RPMI7951 (cell line): ENCODE results near the gene SDR9C7. TPM values are rescaled to one million over a fixed set of nuclear protein-coding genes. Genes with fewer than 3 reads are reported as not detected.
A peak's percentile ranks its signal among the peaks of the same experiment; 100 is the strongest.
"Not testable (repeated sequence)": the region's sequence is repeated elsewhere in the genome, so short reads cannot be mapped to it uniquely, and the experiment has no call there.

Experiments
- DNase-seq: peaks from one replicate; pipeline ENCODE4 v3.0.0-alpha.2; 2012; ENCODE audit warnings: low read depth
- total RNA-seq: library from RNA; depleted of rRNA; stranded (reverse); fragments of >200 nt; shearing (Covaris generic); gene quantifications from 2 replicates; pipeline ENCODE4 v1.2.3, GENCODE V29; 2014

SDR9C7 gene
- total RNA-seq, 1 experiment from 2014 or later: not detected

DNA sequence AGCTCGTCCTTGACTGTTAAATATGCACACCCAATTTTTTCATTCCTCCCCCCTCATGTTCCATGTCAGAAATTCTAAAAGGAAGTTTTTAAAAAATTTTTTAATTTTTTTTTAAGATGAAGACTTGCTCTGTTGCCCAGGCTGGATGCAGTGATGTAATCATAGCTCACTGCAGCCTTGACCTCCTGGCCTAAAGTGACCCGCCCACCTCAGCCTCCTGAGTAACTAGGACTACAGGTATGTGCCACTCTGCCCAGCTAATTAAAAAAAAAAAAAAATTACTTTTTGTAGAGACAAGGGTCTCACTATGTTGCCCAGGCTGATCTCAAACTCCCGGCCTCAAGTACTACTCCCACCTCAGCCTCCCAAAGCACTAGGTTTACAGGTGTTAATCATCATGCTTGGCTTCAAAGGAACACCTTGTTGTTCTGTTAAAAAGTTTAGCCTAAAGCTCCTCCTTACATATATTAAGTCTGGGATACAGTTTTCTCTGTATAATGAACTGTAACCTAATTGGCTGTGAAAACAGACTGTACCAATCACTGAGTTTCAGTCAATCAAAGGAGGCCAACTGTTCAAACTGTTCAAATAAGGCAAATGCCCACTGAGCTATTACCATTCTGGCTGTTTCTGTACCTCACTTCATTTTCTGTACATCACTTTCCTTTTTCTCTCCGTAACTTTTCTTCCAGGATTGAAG lies 17.8 kb downstream of the SDR9C7 start:
- DNase-seq: no peak

DNA sequence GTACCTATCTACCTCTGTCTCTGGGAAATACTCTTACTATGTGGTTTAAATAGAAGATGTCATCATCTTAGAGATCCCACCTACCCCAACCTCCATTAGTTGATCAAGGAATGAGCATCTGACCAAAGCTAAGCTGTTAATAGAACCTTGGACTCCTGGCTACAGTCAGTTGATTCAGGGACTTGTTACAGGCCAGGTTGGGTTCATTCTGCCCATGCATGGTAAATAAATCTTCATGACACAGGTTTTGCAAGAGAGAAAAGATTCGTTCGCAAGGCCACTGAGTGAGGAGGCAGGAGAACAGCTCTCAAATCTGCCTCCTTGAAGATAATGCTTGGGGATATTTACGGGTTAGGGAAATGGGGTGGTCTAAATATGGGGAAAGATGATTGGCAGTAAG lies 19.5 kb downstream of the SDR9C7 start:
- no peak for DNase-seq

DNA sequence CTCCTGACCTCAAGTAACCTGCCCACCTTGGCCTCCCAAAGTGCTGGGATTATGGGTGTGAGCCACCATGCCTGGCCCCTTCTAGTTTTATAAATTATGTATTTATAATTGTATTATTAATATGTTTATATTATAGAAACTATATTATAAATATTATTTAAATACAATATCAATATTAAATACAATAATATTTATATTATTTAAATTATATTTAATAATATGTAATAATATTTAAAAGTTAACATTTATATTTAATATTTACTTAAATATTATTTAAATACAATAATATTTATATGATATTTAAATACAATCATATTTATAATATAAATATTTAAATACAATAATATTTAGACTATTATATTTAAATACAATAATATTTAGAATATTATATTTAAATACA lies 20.0 kb downstream of the SDR9C7 start:
- no peak for DNase-seq

DNA sequence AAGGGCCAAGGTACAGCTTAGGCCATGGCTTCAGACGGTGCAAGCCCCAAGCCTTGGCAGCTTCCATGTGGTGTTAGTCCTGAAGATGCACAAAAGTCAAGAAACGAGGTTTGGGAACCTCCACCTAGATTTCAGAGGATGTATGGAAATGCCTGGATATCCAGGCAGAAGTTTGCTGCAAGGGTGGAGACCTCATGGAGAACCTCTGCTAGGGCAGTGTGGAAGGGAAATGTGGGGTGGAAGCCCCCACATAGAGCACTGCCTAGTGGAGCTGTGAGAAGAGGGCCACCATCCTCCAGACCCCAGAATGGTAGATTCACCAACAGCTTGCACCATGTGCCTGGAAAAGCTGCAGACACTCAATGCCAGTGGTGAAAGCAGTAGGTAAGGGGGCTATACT lies 24.8 kb downstream of the SDR9C7 start:
- DNase-seq: not testable (repeated sequence)

DNA sequence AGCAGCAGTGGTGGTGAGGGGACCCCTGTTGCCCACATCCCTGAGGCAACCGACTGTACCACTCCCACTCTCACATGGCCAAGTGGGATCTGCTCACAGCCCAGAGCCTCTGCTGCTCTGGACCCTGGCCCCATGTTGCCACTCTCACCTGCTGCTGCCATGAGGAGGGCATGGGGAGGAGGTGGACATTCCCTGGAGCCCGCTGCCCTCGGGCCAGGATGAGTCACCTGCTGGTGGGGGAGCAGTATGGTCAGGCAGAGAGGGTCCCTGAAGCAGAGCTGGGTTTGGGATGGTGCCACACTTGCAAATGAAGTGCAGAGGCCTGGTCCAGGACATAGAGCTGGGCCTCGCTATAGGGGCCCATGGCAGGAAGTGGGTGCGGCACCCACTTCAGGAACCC lies 26.1 kb downstream of the SDR9C7 start:
- DNase-seq: no peak

DNA sequence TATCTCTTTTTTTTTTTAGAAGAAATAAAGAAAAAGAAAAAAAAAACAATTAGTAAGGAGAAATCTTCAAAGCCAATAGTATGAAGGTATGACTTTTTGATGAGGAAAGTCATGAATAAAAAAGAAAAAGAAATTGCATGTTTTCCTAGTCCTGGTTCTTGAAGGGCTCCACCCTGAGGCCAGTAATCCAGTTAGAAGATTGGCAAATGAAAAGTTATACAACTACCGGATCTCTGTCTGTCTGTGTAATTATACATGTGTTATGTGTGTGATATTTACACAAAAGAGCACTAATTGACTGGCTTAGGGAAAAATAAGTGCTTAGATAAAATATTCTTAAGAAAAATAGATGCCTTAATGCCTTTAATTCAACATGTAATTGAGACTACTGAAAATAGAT lies 28.4 kb downstream of the SDR9C7 start:
- DNase-seq: no peak

DNA sequence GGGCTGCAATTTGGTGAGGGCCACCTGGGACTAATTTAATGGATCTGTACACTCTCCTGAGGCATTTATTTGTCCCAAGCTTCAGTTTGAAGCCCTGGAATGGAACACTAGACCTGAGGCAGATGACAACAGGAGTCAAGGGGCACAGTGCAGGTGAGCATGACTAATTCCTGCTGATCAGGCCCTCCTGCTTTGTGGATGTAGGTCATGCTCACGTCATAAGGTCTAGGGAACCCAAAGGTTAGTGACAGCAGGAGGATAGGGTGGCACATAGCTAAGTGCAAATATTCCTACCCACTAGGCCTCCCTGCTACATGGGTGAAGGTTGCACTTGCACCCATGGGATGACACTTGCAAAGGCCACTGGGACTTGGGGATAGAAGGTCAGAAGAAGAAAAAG lies 30.8 kb downstream of the SDR9C7 start:
- DNase-seq: no peak

DNA sequence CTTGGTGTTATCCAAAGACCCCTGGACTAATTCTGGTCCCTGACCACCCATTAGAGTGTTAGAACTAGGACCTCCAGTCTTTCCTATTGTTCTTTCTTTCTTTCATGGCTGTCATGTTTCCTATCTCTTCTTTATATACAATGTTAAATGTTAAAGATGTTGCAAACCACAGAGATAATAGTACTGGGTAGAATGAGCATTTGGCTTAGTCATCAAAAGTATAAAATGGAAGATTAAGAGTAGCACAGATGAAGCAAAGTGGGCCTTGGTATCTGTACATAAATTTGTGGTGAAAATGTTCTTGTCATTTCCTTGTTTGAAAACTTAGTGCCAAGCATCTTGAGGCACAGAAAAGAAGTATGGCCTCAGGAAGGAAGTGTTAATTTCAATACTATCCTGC lies 32.9 kb downstream of the SDR9C7 start:
- not testable (repeated sequence) for DNase-seq

DNA sequence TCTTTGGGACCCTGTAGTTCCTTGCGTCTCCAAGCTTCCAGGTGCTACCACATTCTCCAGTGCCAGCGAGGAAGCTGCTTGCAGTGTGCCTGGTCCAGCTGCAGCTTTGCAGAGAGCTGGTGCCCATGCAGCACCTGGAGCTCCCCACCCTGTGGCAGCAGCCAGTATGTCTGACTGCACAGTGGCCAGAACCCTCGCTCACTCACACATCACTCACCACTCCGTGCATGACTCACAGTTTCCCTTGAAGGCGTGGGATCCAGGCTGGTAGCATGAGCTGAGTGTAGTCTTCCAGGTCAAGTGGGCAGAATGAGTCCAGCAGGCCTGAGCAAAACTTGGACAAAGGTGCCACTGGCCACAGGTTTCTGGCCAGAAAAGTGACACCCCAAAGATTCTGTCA lies 33.6 kb downstream of the SDR9C7 start:
- DNase-seq: peak; percentile 75

DNA sequence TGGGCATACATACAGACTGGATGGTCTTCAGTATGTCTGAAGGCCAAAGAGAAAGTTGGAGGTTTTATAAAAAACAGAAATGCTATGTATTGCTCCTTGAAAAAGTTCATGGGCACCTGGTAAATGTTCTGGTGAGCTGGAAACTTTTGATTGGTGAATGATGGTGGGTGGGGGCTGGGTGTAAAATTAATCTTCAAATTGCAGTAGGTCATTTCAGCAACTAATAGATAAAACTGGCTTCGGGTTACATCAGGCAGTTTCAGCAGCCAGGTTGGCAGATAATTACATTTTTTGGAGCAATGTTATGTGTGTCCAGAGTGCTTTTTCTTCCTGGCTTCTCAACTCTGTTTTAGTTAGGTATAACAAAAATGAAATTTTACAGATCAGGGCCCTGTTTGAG lies 35.3 kb downstream of the SDR9C7 start:
- no peak for DNase-seq

DNA sequence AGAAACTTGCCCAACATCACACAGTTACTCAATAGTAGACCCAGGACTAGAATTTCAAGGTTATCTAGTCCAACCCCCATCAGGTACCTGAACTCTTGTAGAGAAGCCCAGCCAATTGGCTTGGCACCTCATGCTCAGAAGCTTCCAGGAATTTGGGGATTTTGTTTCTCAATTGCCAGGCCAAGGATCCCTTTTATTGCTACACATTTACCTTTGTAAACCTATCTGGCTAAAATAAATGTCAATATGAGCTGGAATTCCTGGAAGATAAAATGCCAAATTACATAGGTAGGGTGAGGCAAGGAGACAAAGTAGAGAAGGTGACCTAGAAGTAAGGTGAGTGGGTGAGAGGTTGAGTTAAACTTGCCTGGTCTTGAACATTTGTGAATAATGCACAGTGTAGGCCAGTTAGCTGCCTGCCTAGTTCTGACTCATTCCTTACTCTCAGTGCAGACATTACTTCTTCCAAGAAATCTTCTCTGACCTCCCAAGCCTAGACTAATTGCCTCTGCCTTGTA lies 36.3 kb downstream of the SDR9C7 start:
- DNase-seq: no peak

DNA sequence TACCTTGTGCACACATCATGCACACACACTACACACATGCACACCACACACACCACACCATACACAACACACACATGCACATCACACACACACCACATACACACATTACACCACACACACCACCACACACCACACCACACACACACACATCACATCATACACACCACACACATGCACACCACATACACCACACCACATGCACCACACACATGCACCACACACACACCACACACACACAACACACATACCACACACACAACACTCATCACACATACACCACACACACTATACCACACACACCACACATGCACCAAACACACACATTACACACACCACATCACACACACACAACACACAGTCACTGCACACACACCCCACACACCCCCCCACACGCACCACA lies 38.1 kb downstream of the SDR9C7 start:
- no peak for DNase-seq

DNA sequence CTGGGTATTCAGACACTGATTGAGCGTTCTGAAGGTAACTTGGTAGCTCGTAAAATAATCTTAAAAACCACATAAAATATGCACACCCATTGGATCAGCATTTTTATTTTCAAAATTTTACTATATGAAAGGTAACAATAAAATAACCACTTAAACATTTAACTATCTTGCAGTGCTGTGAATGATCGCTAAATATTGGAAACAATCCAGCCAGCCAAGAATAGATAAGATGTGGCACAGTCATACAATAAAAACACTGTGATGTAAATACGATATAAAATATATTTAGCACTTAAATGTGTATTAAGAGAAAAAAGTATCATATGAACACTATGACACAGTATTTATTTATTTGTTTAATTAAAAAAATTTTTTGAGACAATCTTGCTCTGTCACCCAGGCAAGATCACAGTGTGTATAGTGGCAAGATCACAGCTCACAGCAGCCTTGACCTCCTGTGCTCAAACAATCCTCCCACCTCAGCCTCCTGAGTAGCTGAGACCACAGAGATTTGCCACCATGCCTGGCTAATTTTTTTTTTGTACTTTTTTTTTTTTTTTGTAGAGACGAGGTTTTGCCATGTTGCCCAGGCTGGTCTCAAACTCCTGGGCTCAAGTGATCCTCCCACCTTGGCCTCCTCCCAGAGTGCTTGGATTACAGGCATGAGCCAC lies 39.4 kb downstream of the SDR9C7 start:
- no peak for DNase-seq

DNA sequence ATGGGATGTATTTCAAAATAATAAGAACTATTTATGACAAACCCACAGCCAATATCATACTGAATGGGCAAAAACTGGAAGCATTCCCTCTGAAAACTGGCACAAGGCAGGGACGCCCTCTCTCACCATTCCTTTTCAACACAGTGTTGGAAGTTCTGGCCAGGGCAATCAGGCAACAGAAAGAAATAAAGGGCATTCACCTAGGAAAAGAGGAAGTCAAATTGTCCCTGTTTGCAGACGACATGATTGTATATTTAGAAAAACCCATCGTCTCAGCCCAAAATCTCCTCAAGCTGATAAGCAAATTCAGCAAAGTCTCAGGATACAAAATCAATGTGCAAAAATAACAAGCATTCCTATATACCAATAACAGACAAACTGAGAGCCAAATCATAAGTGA lies 42.3 kb downstream of the SDR9C7 start:
- DNase-seq: not testable (repeated sequence)

DNA sequence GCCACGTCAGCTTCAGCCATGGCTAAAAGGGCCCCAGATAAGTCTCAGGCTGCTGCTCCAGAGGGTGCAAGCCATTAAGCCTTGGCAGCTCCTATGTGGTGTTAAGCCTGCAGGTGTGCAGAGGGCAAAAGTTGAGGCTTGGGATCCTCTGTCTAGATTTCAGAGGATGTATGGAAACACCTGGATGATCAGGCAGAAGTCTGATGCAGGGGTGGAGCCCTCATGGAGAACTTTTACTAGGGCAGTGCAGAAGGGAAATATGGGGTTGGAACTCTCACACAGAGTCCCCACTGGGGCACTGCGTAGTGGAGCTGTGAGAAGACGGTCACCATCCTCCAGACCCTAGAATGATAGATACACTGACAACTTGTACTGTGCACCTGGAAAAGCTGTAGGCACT lies 47.9 kb downstream of the SDR9C7 start:
- no peak for DNase-seq

DNA sequence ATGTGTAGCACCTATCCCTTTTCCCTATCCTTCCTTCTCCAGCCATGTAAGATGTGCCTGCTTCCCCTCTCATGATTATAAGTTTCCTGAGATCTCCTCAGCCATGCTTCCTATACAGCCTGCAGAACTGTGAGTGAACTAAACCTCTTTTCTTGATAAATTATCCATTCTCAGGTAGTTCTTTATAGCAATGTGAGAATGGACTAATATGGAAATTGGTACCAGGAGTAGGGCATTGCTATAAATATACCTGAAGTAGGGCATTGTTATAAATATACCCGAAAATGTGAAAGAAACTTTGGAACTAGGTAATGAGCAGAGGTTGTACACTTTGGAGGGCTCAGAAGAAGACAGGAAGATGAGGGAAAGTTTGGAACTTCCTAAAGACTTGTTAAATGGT lies 48.9 kb downstream of the SDR9C7 start:
- no peak for DNase-seq

DNA sequence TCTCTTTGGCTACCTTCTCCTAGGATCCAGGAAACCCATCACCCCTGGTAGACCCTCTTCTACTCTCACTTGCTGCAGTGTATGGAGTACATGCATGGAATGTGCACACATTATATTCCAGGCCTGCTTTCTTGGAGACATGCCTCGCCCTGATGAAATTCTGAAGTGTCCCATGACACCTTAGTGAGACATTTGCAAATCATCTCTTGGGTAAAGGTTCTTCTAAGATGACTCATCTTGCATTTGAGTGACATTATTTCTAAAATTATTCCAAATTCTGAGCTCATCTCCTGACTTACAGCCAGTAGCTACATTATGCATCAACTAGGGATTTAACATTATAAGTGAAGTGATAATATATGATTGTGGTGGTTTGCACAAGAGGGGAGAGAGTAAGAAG lies 49.8 kb downstream of the SDR9C7 start:
- DNase-seq: no peak

DNA sequence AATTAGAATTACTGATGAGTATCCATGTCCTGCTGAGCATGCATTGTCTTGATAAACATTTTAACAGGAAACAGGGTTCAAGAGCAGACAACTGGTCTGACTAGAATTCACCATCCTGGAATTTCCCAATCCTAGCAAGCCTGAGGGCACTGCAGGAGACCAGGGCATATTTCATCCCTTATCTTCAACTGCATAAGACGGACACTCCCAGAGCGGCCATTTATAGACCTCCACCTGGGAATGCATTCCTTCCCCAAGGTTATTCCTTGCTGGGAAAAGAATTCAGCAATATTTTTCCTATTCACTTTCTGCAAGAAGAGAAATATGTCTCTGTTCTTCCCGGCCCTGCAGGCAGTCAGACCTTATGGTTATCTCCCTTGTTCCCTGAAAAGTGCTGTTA lies 51.8 kb downstream of the SDR9C7 start:
- DNase-seq: not testable (repeated sequence)

DNA sequence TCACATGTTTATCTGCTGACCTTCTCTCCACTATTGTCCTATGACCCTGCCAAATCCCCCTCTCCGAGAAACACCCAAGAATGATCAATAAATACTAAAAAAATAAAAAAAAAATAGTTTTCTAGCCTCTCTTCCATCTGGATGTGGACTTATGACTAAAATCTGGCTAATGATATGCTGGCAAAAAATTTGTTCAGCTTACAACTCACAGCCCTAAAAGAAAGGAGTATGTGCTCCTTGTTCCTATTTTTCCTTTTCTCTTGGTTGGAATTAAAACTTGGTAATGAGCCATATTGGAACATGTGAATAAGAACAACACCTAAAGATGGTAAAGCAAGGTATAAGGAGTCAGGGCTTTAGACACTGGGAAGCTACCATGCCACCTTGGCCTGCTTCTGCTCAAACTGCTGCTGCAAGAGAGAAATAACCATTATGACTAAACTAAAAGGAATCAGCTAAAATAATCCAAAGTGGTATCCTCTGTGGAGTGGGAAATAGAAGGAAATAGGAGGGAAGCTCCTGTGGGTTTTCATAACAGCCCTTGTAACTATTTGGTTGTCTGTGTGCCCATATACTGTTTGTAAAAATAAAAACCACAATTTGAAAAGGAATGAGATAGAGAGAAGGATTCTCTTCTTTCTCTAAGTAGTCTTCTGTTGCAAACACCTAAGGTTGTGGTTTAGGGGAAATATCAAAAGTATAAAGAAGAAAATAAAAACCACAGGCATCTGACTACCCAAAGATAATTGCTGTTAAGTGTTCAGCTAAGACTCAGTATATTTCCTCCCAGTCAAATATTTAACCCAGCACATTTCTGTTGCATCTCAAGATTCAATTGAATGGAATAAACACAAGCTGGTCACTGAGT lies 53.8 kb downstream of the SDR9C7 start:
- DNase-seq: peak; percentile 33

DNA sequence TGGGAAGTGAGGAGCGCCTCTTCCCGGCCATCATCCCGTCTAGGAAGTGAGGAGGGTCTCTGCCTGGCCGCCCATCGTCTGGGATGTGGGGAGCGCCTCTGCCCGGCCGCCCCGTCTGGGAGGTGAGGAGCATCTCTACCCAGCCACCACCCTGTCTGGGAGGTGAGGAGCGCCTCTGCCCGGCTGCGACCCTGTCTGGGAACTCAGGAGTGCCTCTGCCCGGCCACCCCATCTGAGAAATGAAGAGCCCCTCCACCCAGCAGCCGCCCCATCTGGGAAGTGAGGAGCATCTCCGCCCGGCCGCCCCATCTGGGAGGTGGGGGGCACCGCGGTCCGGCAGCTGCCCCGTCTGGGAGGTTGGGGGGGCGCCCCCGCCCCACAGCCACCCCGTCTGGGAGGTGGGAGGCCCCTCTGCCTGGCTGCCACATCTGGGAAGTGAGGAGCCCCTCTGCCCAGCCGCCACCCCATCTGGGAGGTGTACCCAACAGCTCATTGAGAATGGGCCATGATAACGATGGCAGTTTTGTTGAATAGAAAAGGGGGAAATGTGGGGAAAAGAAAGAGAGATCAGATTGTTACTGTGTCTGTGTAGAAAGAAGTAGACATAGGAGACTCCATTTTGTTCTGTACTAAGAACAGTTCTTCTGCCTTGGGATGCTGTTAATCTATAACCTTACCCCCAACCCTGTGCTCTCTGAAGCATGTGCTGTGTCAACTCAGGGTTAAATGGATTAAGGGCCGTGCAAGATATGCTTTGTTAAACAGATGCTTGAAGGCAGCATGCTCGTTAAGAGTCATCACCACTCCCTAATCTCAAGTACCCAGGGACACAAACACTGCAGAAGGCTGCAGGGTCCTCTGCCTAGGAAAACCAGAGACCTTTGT lies 54.7 kb downstream of the SDR9C7 start:
- DNase-seq: not testable (repeated sequence)

DNA sequence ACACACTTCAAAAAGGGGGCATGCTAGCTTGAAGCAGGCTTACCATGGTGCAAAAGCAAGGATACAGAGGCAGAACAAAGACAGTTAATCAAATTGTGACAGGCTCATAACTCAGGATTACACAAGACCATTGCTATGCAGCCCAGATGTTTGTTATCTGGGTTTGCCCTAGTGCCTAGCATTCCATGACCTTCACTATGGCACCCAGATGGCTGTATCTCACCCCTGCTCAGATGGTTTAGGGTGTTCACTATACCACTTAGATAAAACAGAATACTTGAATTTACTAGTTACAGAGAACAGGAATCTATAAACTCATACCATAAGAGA lies 56.2 kb downstream of the SDR9C7 start:
- peak; percentile 59 for DNase-seq
